Lower leg skin (tissue), 3 donors: ENCODE results near the gene C14orf132.

Experiments
- CTCF ChIP-seq, 3 donors: fragments of 450-650 bp; IDR thresholded peaks; one replicate each; pipeline ENCODE4 v1.5.1; 2016; ENCODE audit warnings: antibody characterized with exemption in 3 of 3, mild to moderate bottlenecking in 3 of 3, moderate library complexity in 2 of 3
- POLR2A ChIP-seq, 2 donors: fragments of 450-650 bp; IDR thresholded peaks; one replicate each; pipeline ENCODE4 v1.6.1; 2016 to 2017; ENCODE audit warnings: antibody characterized with exemption in 2 of 2, mild to moderate bottlenecking in 1 of 2, moderate library complexity in 1 of 2

GRCh38 chr14:96136371-96137005 is 97.3 kb downstream of the C14orf132 start:
- TF ChIP-seq POLR2A (IDR thresholded peaks at IDR 0.05) (no peak), CTCF (IDR thresholded peaks at IDR 0.05) (no peak)
